ENCODE data around the gene BEX3. TPM values are rescaled to one million over a fixed set of nuclear protein-coding genes. Genes with fewer than 3 reads are reported as not detected.

The BEX3 gene
- total RNA-seq (2022) (166 and 173 TPM in 2 replicates), Bru-seq, nascent RNA (percentile 95 among the genes with signal in this experiment), BruChase-seq, experiment 1, labeled RNA remaining after a 6-hour chase (percentile 98 among the genes with signal in this experiment), BruChase-seq, experiment 2, labeled RNA remaining after a 2-hour chase (percentile 96 among the genes with signal in this experiment)
- long read RNA-seq, transcript BEX3-204 (3 exons, 913 nt) = minor isoform, 88 of 354 reads
- long read RNA-seq, transcript BEX3-201 (3 exons, 921 nt) = major isoform, 246 of 354 reads
- long read RNA-seq, partial matches to known transcripts = 10 of 354 reads
- long read RNA-seq, other reads (novel, unspliced or antisense) = 6 of 354 reads

- Mint-ChIP-seq H3K4me1 (ENCODE audit: insufficient read depth, unreplicated experiment) (peaks cover 5% of the 10 kb centered on the region), H3K27me3 (ENCODE audit: insufficient read depth, unreplicated experiment) (peaks cover 24% of the 10 kb centered on the region), H3K4me3 (ENCODE audit: unreplicated experiment) (peak within 1 kb of the TSS; percentile 74), H3K36me3 (ENCODE audit: insufficient read depth, unreplicated experiment) (peaks cover 13% of the 10 kb centered on the region), H3K27ac (ENCODE audit: low read depth, unreplicated experiment) (peak within 1 kb of the TSS; percentile 67), H3K9me3 (ENCODE audit: unreplicated experiment) (no peaks in the 10 kb centered on the region)
- intact Hi-C loops (cut with micrococcal nuclease) = no loop called here
- no peak for TF ChIP-seq CTCF (IDR thresholded peaks at IDR 0.05; ENCODE audit: unreplicated experiment)
- DNase-seq (ENCODE audit: unreplicated experiment) = peak; percentile 29
- ChIA-PET POLR2A (interaction anchor here (0.6 to 5.1 kb wide), 9 partner anchors 8 to 835 kb away, joined by 3 to 51 read pairs (median 5); partner anchors contain the start of gene TCEAL9), CTCF (interaction anchor here (0.7 kb wide), 2 partner anchors 68 to 159 kb away, joined by 3 read pairs; no protein-coding TSS in a partner anchor)
- BruUV-seq (replicated peaks) = no TSS peak
These were observed at the start of gene BEX3 for GRCh38 chrX:103376118-103376978. BEX3 (plus strand) TSS chrX:103376538; CDS start chrX:103377522, 984 bp downstream.

GRCh38 chrX:103329991-103330390 lies 46.3 kb upstream of the BEX3 start, which contains the start of gene TCEAL7:
TCEAL7 (plus strand) TSS chrX:103330239; CDS start chrX:103331404, 1,165 bp downstream.
- Mint-ChIP-seq H3K4me3 (ENCODE audit: unreplicated experiment) (no peak within 1 kb of the TSS), H3K27ac (ENCODE audit: low read depth, unreplicated experiment) (no peak within 1 kb of the TSS), H3K36me3 (ENCODE audit: insufficient read depth, unreplicated experiment) (no peaks in the 10 kb centered on the region), H3K9me3 (ENCODE audit: unreplicated experiment) (no peaks in the 10 kb centered on the region), H3K27me3 (ENCODE audit: insufficient read depth, unreplicated experiment) (peaks cover 81% of the 10 kb centered on the region), H3K4me1 (ENCODE audit: insufficient read depth, unreplicated experiment) (no peaks in the 10 kb centered on the region)
- no TSS peak for BruUV-seq (replicated peaks)
- intact Hi-C loops (cut with micrococcal nuclease) = no loop called here
- DNase-seq (ENCODE audit: unreplicated experiment) = no peak
- CTCF ChIA-PET = interaction anchor here (0.6 kb wide), 1 partner anchor 1472 kb away, joined by 3 read pairs; no protein-coding TSS in a partner anchor
- POLR2A ChIA-PET = no interaction called here
- no peak for TF ChIP-seq CTCF (IDR thresholded peaks at IDR 0.05; ENCODE audit: unreplicated experiment)

- Mint-ChIP-seq H3K9me3 (ENCODE audit: unreplicated experiment) (no peaks in the 10 kb centered on the region), H3K4me1 (ENCODE audit: insufficient read depth, unreplicated experiment) (no peaks in the 10 kb centered on the region), H3K4me3 (ENCODE audit: unreplicated experiment) (no peak overlapping the region), H3K27me3 (ENCODE audit: insufficient read depth, unreplicated experiment) (peaks cover 83% of the 10 kb centered on the region), H3K36me3 (ENCODE audit: insufficient read depth, unreplicated experiment) (no peaks in the 10 kb centered on the region), H3K27ac (ENCODE audit: low read depth, unreplicated experiment) (no peak overlapping the region)
- BruUV-seq (replicated peaks) = no TSS peak
- ChIA-PET CTCF (interaction anchor here (0.6 kb wide), 1 partner anchor 1471 kb away, joined by 3 read pairs; no protein-coding TSS in a partner anchor), POLR2A (no interaction called here)
- no peak for DNase-seq (ENCODE audit: unreplicated experiment)
- TF ChIP-seq CTCF (IDR thresholded peaks at IDR 0.05; ENCODE audit: unreplicated experiment) = no peak
- intact Hi-C loops (cut with micrococcal nuclease) = no loop called here
These were observed 45.6 kb upstream of the BEX3 start for GRCh38 chrX:103330681-103331288.

All from MCF 10A (cell line).